Activated naive CD8-positive, alpha-beta T cell (primary cell): Measurements from ENCODE around the gene ATOH8.

ENCODE experiments used
- H3K27ac Mint-ChIP-seq: one replicate; pipeline ENCODE4 v1.8.0; 2021; ENCODE audit warnings: mixed read lengths
- H3K27me3 Mint-ChIP-seq: one replicate; pipeline ENCODE4 v1.8.0; 2021; ENCODE audit warnings: mixed read lengths
- H3K36me3 Mint-ChIP-seq: one replicate; pipeline ENCODE4 v1.8.0; 2021; ENCODE audit warnings: mixed read lengths
- H3K4me1 Mint-ChIP-seq: one replicate; pipeline ENCODE4 v1.8.0; 2021; ENCODE audit warnings: low read depth, mixed read lengths
- H3K4me3 Mint-ChIP-seq: one replicate; pipeline ENCODE4 v1.8.0; 2021; ENCODE audit warnings: mild to moderate bottlenecking, mixed read lengths
- H3K9me3 Mint-ChIP-seq: one replicate; pipeline ENCODE4 v1.8.0; 2021; ENCODE audit warnings: low read depth, mixed read lengths

The ATOH8 gene

DNA sequence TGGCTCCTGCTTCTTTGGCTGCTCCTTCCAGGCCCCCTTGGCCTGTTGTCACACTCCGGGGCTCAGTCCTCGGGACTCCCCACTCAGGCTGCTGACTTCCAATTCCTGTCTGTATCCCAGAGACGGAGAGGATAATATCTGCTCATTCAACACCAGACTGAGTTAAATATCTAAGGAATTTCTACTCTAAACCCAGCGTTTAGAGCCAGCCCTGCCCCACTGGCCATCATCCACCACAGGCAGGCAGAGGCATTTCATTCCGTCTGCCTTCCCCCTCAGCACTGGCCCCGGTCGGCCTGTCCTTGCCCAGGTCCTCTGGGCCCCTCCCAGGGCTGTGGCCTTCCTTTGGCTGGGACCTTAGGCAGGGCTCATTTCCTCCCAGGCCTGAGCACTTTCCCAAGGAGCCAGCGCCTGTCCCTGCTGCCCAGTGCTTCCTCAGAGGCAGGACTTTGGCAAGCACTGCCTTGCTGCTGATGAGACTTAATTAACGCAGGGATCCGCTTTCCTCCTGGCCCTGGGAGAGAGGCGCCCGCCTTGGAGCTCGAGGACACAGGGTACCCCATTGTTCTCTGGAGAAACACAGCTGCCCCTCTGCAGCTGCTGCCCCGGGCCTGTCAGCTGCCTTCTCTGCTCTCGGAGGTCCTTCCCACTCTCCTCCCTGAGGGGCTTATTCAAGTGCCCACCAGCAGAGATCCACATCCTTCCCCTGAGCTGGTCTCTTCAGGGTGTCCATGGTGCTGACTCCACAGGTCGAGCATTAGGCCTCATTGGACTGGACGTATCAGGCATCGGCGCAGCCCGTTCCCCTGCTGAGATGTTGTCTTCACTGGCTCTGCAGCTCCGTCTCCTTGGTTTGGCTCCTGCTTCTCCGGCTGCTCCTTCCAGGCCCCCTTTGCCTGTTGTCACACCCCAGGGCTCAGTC, 42.8 kb downstream of the ATOH8 start:
- peaks cover 12% of the 10 kb centered on the region for H3K27me3 Mint-ChIP-seq
- no peaks in the 10 kb centered on the region for H3K36me3 Mint-ChIP-seq
- no peaks in the 10 kb centered on the region for H3K4me1 Mint-ChIP-seq
- no peaks in the 10 kb centered on the region for H3K9me3 Mint-ChIP-seq
- H3K27ac Mint-ChIP-seq = no peak overlapping the region
- no peak overlapping the region for H3K4me3 Mint-ChIP-seq

- peaks cover 12% of the 10 kb centered on the region for H3K27me3 Mint-ChIP-seq
- no peak overlapping the region for H3K4me3 Mint-ChIP-seq
- H3K9me3 Mint-ChIP-seq = no peaks in the 10 kb centered on the region
- H3K4me1 Mint-ChIP-seq = no peaks in the 10 kb centered on the region
- H3K27ac Mint-ChIP-seq = no peak overlapping the region
- no peaks in the 10 kb centered on the region for H3K36me3 Mint-ChIP-seq
Observed at GRCh38 chr2:85797263-85797660, 43.5 kb downstream of the ATOH8 start.

DNA sequence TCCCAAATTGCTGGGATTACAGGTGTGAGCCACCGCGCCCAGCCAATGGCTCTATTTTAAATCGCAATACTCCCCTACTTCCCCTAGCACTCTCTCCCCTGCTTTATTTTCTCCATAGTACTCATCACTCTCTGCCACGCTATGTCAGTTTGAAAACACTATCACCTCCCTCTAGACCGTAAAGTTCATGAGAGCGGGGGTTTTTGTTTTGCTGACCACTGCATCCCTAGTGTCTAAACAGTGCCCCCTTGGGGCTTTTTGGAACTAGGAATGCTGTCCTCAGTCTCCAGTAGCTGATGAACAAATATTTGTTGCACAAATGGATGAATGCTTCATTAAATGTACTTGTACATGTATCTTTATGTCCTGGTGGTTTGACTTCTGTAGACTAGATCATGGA, 44.1 kb downstream of the ATOH8 start:
- peaks cover 12% of the 10 kb centered on the region for H3K27me3 Mint-ChIP-seq
- H3K36me3 Mint-ChIP-seq = no peaks in the 10 kb centered on the region
- H3K9me3 Mint-ChIP-seq = no peaks in the 10 kb centered on the region
- H3K4me1 Mint-ChIP-seq = no peaks in the 10 kb centered on the region
- no peak overlapping the region for H3K27ac Mint-ChIP-seq
- H3K4me3 Mint-ChIP-seq = no peak overlapping the region

DNA sequence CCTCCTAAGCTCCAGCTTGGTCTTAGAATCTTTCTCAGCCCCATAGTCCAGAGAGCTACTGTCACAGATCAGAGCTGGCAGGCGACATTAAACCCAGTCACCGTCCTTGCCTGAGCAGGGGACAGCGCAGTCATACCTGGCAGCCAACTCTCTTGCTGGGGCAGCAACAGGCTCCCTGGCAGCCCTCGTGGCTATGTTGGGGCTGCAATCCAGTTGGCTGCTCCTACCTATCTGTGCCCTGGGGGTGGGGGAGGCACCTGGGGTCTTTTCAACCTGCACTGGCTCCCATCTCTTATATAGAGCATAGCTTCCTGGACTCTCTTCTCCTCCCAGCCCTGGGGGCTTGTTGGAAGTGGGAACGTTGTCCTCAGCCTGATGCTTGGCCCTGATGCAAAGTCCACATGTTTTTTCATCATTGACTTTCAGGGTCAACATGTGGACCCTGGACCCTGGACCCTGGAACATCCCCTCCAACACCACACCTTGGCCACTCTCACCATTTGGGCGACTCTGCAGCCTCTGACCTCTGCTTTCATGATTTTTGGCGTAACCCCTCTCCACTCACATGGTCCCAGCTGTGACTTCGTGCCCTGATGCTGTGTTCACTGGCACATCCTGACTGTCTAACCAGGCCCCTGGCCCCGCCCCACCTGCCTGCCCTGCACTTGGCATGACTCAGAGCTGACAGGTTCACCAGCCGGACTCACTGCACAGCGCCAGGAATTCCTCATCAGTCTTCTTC, 45.6 kb downstream of the ATOH8 start:
- no peaks in the 10 kb centered on the region for H3K36me3 Mint-ChIP-seq
- no peak overlapping the region for H3K27ac Mint-ChIP-seq
- no peak overlapping the region for H3K4me3 Mint-ChIP-seq
- peaks cover 11% of the 10 kb centered on the region for H3K4me1 Mint-ChIP-seq
- no peaks in the 10 kb centered on the region for H3K9me3 Mint-ChIP-seq
- peaks cover 12% of the 10 kb centered on the region for H3K27me3 Mint-ChIP-seq

DNA sequence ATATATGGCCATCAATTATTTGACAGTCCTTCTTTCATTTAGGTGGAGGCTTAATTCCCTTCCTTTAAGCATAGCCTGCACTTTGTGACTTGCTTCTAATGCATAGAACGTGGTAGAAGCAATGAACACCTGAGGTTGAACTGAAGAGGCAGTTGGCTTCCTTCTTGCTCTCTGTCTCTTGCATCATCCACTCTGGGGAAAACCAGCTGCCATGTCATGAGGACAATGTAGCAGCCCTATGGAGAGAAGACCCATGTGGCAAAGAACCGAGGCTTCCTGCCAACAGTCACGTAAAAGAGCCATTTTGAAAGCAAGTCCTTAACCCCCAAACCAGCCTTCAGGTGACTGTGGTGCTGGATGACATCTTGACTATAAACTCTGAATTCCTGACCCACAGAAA, 46.8 kb downstream of the ATOH8 start:
- Mint-ChIP-seq H3K4me1 (peaks cover 16% of the 10 kb centered on the region), H3K9me3 (no peaks in the 10 kb centered on the region), H3K27me3 (peaks cover 12% of the 10 kb centered on the region), H3K27ac (no peak overlapping the region), H3K4me3 (no peak overlapping the region), H3K36me3 (no peaks in the 10 kb centered on the region)

GRCh38 chr2:85801871-85802270, 48.1 kb downstream of the ATOH8 start:
- Mint-ChIP-seq H3K4me3 (no peak overlapping the region), H3K27ac (no peak overlapping the region), H3K4me1 (peaks cover 16% of the 10 kb centered on the region), H3K9me3 (no peaks in the 10 kb centered on the region), H3K27me3 (peaks cover 12% of the 10 kb centered on the region), H3K36me3 (no peaks in the 10 kb centered on the region)

GRCh38 chr2:85802354-85803103, 48.7 kb downstream of the ATOH8 start:
- peaks cover 7% of the 10 kb centered on the region for H3K27me3 Mint-ChIP-seq
- peaks cover 16% of the 10 kb centered on the region for H3K4me1 Mint-ChIP-seq
- H3K36me3 Mint-ChIP-seq = no peaks in the 10 kb centered on the region
- H3K9me3 Mint-ChIP-seq = no peaks in the 10 kb centered on the region
- no peak overlapping the region for H3K4me3 Mint-ChIP-seq
- no peak overlapping the region for H3K27ac Mint-ChIP-seq

- Mint-ChIP-seq H3K4me3 (no peak overlapping the region), H3K9me3 (no peaks in the 10 kb centered on the region), H3K36me3 (no peaks in the 10 kb centered on the region), H3K4me1 (peaks cover 16% of the 10 kb centered on the region), H3K27ac (no peak overlapping the region), H3K27me3 (peaks cover 3% of the 10 kb centered on the region)
Observed at GRCh38 chr2:85803704-85804425, 50.1 kb downstream of the ATOH8 start.

- no peaks in the 10 kb centered on the region for H3K36me3 Mint-ChIP-seq
- peaks cover 2% of the 10 kb centered on the region for H3K27me3 Mint-ChIP-seq
- no peak overlapping the region for H3K27ac Mint-ChIP-seq
- H3K4me1 Mint-ChIP-seq = peaks cover 16% of the 10 kb centered on the region
- H3K9me3 Mint-ChIP-seq = no peaks in the 10 kb centered on the region
- no peak overlapping the region for H3K4me3 Mint-ChIP-seq
Observed at GRCh38 chr2:85804583-85804982, 50.8 kb downstream of the ATOH8 start.

DNA sequence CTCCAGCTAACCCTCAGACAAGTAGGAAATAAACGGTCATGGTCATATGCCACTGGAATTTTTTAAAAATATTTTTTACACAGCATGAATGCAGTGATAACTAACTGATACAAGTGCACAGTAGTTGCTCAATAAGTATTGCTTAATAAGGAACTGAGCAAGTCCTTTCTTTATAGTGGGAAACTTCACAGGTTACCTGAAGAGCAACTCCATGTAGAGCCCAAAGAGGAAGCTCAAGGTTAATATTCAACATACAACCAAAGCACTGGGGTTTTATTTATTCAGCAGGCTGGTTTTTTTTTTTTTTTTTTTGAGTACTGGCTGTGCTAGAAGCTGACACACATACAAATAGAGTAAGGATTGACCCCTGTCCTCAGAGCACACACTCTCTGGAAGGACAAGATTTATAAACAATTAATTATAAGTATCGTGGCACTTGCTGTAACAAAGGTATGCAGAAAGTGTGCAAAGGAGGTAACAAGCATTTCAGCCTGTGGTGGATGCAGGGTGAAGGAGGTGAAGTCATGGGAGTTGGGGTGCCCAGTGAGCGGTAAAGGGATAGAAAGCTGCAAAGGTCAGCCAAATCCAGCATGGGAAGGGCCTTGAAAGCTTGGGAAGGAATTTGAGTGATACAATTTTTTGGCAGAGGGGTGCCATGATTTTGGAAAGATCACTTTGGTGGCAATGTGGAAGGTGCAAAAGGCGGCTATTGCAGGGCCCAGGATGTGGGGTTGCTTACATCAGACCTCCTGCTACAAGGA, 52.7 kb downstream of the ATOH8 start:
- Mint-ChIP-seq H3K9me3 (no peaks in the 10 kb centered on the region), H3K4me1 (peaks cover 16% of the 10 kb centered on the region), H3K27me3 (no peaks in the 10 kb centered on the region), H3K4me3 (no peak overlapping the region), H3K36me3 (no peaks in the 10 kb centered on the region), H3K27ac (no peak overlapping the region)

- H3K36me3 Mint-ChIP-seq = no peaks in the 10 kb centered on the region
- no peak overlapping the region for H3K4me3 Mint-ChIP-seq
- no peak overlapping the region for H3K27ac Mint-ChIP-seq
- H3K9me3 Mint-ChIP-seq = no peaks in the 10 kb centered on the region
- H3K4me1 Mint-ChIP-seq = peaks cover 16% of the 10 kb centered on the region
- H3K27me3 Mint-ChIP-seq = no peaks in the 10 kb centered on the region
Observed at GRCh38 chr2:85807756-85808155, 54.0 kb downstream of the ATOH8 start.

- Mint-ChIP-seq H3K4me1 (no peaks in the 10 kb centered on the region), H3K36me3 (no peaks in the 10 kb centered on the region), H3K9me3 (no peaks in the 10 kb centered on the region), H3K27me3 (peaks cover 4% of the 10 kb centered on the region), H3K4me3 (no peak overlapping the region), H3K27ac (no peak overlapping the region)
Observed at GRCh38 chr2:85810371-85811179, 56.8 kb downstream of the ATOH8 start.
